ENCODE data around the gene BAG5.

BAG5 gene

DNA sequence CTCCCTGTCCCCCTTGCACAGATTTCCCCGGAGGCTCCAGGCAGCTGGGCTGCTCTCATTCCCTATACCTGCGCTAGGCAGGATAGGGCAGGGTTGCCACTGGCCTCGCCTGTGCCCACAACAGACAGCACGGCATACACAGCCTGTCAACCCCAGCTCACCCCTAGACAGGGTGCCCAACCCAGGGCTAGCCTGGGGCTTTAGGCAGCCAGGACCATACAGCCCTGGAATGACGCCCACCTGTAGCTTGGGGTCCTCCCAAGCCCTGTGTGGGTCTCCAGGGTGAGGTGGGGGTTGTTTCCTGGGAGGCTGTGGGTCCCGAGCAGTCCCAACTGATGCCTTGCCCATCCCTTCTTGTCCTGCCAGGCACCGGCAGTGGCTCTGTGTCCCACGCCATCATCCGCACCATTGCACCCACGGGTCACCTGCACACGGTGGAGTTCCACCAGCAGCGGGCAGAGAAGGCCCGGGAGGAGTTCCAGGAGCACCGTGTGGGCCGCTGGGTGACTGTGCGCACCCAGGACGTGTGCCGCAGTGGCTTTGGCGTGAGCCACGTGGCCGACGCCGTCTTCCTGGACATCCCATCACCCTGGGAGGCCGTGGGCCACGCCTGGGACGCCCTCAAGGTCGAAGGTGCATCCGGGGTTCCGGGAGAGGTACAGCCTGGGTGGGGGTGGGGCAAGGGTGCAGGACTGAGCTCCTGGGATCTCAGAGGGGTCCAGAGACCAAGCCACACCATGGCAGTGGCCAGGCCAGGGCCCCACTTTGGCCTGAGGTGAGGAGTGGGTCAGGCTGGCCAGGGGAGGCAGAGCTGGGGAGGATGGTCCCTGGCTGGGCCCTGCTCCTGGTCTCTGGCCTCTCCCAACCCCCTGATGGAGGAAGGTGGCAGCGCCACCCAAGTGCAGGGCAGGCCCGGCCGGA is 30.0 kb downstream of the BAG5 start:
- TF ChIP-seq, protein P1, sequence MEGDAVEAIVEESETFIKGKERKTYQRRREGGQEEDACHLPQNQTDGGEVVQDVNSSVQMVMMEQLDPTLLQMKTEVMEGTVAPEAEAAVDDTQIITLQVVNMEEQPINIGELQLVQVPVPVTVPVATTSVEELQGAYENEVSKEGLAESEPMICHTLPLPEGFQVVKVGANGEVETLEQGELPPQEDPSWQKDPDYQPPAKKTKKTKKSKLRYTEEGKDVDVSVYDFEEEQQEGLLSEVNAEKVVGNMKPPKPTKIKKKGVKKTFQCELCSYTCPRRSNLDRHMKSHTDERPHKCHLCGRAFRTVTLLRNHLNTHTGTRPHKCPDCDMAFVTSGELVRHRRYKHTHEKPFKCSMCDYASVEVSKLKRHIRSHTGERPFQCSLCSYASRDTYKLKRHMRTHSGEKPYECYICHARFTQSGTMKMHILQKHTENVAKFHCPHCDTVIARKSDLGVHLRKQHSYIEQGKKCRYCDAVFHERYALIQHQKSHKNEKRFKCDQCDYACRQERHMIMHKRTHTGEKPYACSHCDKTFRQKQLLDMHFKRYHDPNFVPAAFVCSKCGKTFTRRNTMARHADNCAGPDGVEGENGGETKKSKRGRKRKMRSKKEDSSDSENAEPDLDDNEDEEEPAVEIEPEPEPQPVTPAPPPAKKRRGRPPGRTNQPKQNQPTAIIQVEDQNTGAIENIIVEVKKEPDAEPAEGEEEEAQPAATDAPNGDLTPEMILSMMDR (IDR thresholded peaks at IDR 0.05; ENCODE audit: low read depth, low read length, missing control alignments) = no peak

DNA sequence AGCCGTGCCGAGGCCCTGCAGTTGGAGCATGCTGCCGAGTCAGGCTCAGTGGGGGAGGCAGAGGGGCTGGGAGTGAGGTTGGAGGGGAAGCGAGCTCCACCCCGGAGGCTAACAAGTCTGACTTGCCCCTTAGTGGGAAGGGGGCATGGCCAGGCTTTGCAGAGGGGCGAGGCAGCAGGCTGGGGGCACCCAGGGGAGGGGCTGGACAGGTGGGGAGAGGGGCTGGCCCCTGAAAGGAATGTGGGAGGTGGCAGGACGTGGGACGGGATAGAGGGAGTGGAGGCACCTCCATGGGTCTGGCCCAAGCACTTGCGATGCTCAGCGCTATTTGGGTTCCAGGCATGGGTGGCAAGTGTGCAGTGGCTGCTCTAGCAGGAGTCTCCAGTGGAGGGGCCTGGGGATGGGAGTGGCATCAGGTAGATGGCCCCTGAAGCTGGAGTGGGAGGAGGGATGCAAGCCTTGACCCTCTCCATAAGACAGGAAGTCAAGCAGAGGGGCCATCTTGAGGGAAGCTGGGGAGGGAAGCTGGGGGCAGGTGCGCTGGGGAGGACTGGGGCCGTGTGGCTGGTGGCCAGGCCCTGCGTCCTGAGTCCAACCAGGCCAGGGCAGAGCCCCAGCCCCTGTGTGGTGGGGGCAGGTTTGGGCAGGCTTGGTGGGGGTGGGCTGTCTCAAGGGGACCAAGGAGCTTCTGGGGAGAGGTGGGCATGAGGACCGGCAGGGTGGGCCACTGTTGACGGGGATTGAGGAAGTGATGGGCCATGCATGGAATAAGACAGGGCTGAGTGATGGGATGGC is 30.8 kb downstream of the BAG5 start:
- TF ChIP-seq, protein P1 (IDR thresholded peaks at IDR 0.05; ENCODE audit: low read depth, low read length, missing control alignments) = no peak
- DNase-seq (ENCODE audit: low read depth) = no peak
- no peak overlapping the region for H3K4me3 ChIP-seq (ENCODE audit: low read depth, low read length)
- in situ Hi-C loops (cut with HindIII; ENCODE audit: low sequenced_read_pairs) = no loop called here

More for the DNA sequence above, 30.0 kb downstream of the BAG5 start:
- in situ Hi-C loops (cut with HindIII; ENCODE audit: low sequenced_read_pairs) = no loop called here
- DNase-seq (ENCODE audit: low read depth) = no peak
- H3K4me3 ChIP-seq (ENCODE audit: low read depth, low read length) = no peak overlapping the region

DNA sequence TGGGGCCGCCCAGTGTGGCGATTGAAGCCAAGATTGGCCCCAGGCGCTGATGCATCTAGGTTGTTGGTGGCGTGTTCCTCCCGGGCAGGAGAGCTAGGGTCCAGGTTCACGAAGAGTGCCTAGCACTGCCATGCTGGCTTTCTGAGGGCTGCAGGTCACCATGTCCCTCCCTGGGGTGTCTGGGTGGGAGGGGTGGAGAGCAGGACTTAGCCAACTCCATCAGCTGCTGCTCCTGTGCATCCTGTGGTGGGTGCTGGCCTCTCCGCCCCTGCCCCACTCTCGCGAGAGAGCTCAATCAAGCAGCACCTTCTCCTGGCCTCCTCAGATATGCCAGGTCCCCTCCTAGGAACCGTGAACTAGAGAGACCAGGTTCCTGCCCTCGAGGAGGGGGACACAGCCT is 31.6 kb downstream of the BAG5 start:
- no peak overlapping the region for H3K4me3 ChIP-seq (ENCODE audit: low read depth, low read length)
- in situ Hi-C loops (cut with HindIII; ENCODE audit: low sequenced_read_pairs) = no loop called here
- DNase-seq (ENCODE audit: low read depth) = no peak
- TF ChIP-seq, protein P1 (IDR thresholded peaks at IDR 0.05; ENCODE audit: low read depth, low read length, missing control alignments) = no peak

DNA sequence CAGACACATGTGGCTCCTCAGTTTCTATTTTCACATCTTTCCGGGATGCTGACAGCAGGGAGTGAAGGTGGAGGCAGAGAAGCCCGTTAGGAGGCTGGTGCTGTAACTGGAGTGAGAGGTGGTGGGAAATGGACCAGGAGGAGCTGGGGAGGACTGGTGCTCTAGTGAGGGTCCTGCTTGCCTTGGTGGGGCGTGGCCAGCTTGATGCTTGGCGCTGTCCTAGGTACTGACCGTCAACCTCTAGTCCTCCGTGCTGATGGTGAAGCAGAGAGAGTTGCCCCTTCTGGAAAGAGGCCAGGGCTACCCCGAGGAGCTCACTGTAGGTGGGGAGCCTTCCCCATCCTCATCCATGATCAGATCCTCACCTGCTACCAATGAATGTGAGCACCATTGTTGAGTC is 32.1 kb downstream of the BAG5 start:
- in situ Hi-C loops (cut with HindIII; ENCODE audit: low sequenced_read_pairs) = no loop called here
- no peak overlapping the region for H3K4me3 ChIP-seq (ENCODE audit: low read depth, low read length)
- DNase-seq (ENCODE audit: low read depth) = no peak
- TF ChIP-seq, protein P1 (IDR thresholded peaks at IDR 0.05; ENCODE audit: low read depth, low read length, missing control alignments) = no peak

DNA sequence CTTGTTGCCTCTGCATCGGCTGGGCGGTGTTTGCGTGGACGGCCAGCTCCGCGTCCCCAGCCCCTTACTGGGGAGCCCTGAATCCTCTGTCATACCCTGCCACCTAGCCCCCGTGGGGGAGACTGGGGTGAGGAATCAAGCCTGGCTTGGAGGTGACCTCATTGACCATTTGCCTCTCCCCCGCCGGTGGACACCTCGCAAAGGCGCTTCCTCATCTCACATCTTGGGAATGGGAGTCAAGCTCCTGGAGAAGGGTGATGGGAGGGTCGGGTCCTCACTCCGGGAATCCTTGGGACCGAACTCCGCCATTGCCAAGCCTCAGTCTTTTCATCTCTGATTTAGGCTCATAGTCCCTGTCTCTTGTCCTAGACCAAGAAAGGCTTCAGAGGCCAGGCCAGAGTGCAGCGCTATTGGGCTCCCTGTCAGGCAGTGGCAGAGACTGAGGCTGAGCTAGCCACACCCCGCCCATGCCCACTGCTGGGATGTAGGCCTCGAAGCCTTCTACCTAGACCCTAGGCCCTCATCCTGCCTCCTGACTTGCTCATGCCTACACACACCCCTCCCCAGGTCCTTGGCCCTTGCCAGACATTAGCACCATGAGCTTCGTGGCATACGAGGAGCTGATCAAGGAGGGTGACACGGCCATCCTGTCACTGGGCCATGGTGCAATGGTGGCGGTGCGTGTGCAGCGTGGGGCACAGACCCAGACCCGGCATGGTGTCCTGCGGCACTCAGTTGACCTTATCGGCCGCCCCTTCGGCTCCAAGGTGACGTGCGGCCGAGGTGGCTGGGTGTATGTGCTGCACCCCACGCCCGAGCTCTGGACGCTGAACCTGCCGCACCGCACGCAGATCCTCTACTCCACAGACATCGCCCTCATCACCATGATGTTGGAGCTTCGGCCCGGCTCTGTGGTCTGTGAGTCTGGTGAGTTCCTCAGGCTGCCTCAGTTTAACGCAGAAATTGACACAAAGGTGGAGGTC is 32.8 kb downstream of the BAG5 start:
- peak overlapping the region; percentile 93 for H3K4me3 ChIP-seq (ENCODE audit: low read depth, low read length)
- TF ChIP-seq, protein P1 (IDR thresholded peaks at IDR 0.05; ENCODE audit: low read depth, low read length, missing control alignments) = no peak
- in situ Hi-C loops (cut with HindIII; ENCODE audit: low sequenced_read_pairs) = no loop called here
- DNase-seq (ENCODE audit: low read depth) = no peak
